ENCODE data around the gene ATP4B. TPM values are rescaled to one million over a fixed set of nuclear protein-coding genes. Genes with fewer than 3 reads are reported as not detected.

ATP4B gene
- total and polyA plus RNA-seq, 2 of the 8 experiments (the other 6 are each of a cell fraction or from before 2014, with no cell fraction given): 0.05 TPM; not detected in 1

DNA sequence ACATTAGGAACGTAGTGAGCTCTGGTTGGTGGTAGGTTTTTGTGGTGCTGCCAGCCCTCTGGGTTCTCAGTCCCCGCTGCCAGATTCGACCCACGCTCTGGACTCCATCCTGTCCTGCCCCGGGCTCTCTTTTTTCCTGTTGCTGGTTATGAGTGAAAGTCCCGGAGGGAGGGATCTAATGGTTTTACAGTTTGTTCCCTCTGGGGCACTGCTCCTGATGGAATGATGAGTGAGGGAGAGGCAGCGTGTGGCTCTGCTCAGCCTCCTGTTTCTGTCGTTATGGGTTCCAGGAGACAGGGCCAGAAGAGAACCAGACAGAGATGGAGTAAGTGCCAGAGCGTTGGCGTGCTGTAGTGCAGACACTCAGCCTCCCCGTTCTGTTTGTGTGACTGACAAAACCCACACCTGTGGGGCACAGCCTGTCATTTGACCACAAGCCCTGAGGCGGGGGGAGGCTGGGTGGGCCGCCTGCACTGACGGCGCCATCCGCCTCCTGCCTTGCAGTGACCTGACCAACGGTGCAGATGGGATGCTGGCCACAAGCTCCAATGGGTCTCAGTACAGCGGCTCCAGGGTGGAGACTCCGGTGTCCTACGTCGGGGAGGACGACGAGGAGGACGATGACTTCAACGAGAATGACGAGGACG is 18.3 kb downstream of the ATP4B start:
- Histone ChIP-seq H3K23ac (ENCODE audit: insufficient read length) (no peak overlapping the region), H2BK120ac (replicated peaks; ENCODE audit: low read depth, low read length) (no peak overlapping the region), H4K5ac (ENCODE audit: insufficient read length, low read depth, low read length) (no peak overlapping the region), H3K56ac (replicated peaks; ENCODE audit: insufficient read length, low read depth, low read length) (no peak overlapping the region), H3K36me3 (ENCODE audit: control insufficient read depth in 2 of 4, insufficient read depth in 4 of 4, low read length in 3 of 4) (peaks cover 13 to 71% (median 49%) of the 10 kb centered on the region in 4 experiments), H3K14ac (ENCODE audit: insufficient read length) (no peak overlapping the region), H3K79me2 (ENCODE audit: control insufficient read depth in 1 of 2, insufficient read depth in 2 of 2, low read length in 2 of 2) (no peaks in the 10 kb centered on the region), H3K79me1 (ENCODE audit: low read depth, low read length) (no peaks in the 10 kb centered on the region), H4K20me1 (replicated peaks in 1 of 2; ENCODE audit: control insufficient read depth in 1 of 2, insufficient read depth in 2 of 2, low read length in 2 of 2) (peaks cover 0 to 3% of the 10 kb centered on the region in 2 experiments), H2BK15ac (ENCODE audit: low read length) (no peak overlapping the region), H3K18ac (ENCODE audit: extremely low read depth, low read length) (no peak overlapping the region), H3K4ac (replicated peaks; ENCODE audit: insufficient read length, low read depth, low read length) (no peak overlapping the region), H3K4me3 (ENCODE audit: extremely low read depth in 1 of 4, insufficient read depth in 2 of 4, low read depth in 3 of 4, low read length in 4 of 4) (no peak overlapping the region), H2AFZ (ENCODE audit: low read length) (no peak overlapping the region), H3K9me3 (ENCODE audit: insufficient read depth in 2 of 2, low read depth in 1 of 2, low read length in 1 of 2) (peaks cover 23 to 30% of the 10 kb centered on the region in 2 experiments), H3K27ac (ENCODE audit: low read depth, low read length) (no peak overlapping the region), H2BK20ac (ENCODE audit: low read length) (no peak overlapping the region), H3K23me2 (ENCODE audit: low read depth, low read length) (no peaks in the 10 kb centered on the region), H3K4me1 (replicated peaks in 1 of 4; ENCODE audit: control insufficient read depth in 3 of 4, insufficient read depth in 4 of 4, low read length in 3 of 4) (no peaks in the 10 kb centered on the region), H2BK12ac (ENCODE audit: low read depth, low read length) (no peak overlapping the region), H3K27me3 (replicated peaks in 1 of 4; ENCODE audit: control insufficient read depth in 3 of 4, extremely low read depth in 1 of 4, insufficient read depth in 3 of 4, low read length in 3 of 4) (no peaks in the 10 kb centered on the region), H2BK5ac (ENCODE audit: low read depth, low read length) (no peak overlapping the region), H3K9ac (replicated peaks in 1 of 4; ENCODE audit: extremely low read depth in 1 of 4, low read depth in 3 of 4, low read length in 3 of 4) (no peak overlapping the region), H2AK5ac (ENCODE audit: low read depth, low read length) (no peak overlapping the region), H3K4me2 (ENCODE audit: insufficient read depth in 1 of 2, low read depth in 2 of 2, low read length in 2 of 2) (no peak overlapping the region), H4K8ac (ENCODE audit: extremely low read depth, insufficient read depth, low read length) (no peak overlapping the region), H4K91ac (replicated peaks; ENCODE audit: insufficient read length, low read length) (no peak overlapping the region)
- TF ChIP-seq SP4 (IDR thresholded peaks at IDR 0.05; ENCODE audit: low read length) (no peak), MAFK (IDR thresholded peaks at IDR 0.05; ENCODE audit: low read depth, low read length) (no peak)
- POLR2A ChIA-PET (ENCODE audit: partially characterized antibody): interaction anchor here (0.9 kb wide), 1 partner anchor 11 kb away, joined by 3 read pairs; no protein-coding TSS in a partner anchor
- CTCF ChIA-PET (ENCODE audit: partially characterized antibody): interaction anchor here (1.0 to 1.6 kb wide), 3 partner anchors 9 to 99 kb away, joined by 3 to 4 read pairs (median 3); no protein-coding TSS in a partner anchor
- WGBS, 2 experiments (ENCODE audit: extremely low coverage in 1 of 2, insufficient coverage in 1 of 2, insufficient read length in 1 of 2, insufficient replicate concordance in 2 of 2, low coverage in 1 of 2, low lambda C conversion rate in 2 of 2, missing lambda C conversion rate in 1 of 2): 93% methylated on average over 17 of the region's 27 CpGs; no CpG with 5 or more reads in 1 of the 2 experiments
- FAIRE-seq: no peak
- DNase-seq (ENCODE audit: low read depth in 1 of 2, low spot score in 2 of 2): no peak

All from H1 (cell line).